Suppressor macrophage treated with lipopolysaccharide for 1 hour (primary cell): ENCODE results near the gene CCR9.
A peak's percentile ranks its signal among the peaks of the same experiment; 100 is the strongest.

ENCODE experiments used
- DNase-seq, 3 donors: peaks; one replicate each; pipeline ENCODE4 v3.0.0-alpha.2; 2020 to 2022

Gene CCR9

DNA sequence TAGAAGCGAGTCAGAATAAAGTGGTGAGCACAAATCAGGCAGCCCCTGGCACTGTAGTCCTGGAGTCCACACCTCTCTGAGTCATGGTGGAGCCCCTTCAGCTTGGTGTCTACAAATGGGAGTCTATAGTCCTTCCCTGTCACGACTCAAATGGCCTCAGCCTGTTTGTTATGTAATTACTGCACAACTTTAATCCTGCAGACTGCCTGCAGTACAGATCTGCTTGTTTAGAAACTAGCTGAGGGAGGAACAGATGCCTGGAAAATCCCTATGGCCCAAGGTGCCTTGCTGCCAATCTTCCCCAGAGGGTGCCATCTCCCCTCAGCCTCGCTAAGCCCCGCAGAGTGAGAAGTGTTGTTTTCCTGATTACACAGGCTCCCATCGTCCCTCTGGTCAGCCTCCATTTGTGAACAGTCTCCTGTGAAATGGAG, 53.0 kb downstream of the CCR9 start:
- peak; percentile 17 to 22 (median 18) for DNase-seq

DNA sequence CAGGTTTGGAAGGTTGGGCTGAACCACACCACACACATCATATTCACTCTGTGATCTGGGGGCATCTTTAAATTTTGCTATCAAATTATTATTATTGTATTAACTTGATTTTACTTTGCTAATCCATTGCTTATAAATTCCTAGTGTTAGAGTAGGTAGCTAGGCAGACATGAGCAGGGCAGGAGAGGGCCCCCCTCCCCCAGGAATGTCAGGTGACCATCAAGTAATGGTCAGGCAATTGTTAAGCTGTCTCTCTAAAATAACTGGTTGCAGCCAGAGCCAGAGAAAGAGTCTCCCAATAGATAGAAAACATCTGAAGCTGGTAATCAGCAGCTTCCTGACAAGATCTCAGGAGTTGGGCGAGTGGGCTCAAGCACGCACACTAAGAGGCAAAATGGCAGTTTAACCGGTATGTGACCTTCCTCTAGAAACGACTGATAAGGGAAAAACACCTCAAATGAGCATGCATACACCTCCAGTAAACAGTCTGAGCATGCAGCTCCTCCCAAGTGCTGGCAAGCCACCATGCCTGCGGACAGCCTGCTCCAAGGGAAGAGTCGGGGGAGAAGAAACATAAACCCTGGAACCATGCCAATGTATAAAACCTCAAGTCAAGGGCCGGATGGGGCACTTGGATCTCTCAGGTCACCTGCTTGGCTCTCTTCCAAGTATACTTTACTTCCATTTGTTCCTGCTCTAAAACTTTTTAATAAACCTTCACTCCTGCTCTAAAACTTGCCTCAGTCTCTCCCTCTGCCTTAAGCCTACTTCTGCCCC, 53.8 kb downstream of the CCR9 start:
- DNase-seq: no peak

DNA sequence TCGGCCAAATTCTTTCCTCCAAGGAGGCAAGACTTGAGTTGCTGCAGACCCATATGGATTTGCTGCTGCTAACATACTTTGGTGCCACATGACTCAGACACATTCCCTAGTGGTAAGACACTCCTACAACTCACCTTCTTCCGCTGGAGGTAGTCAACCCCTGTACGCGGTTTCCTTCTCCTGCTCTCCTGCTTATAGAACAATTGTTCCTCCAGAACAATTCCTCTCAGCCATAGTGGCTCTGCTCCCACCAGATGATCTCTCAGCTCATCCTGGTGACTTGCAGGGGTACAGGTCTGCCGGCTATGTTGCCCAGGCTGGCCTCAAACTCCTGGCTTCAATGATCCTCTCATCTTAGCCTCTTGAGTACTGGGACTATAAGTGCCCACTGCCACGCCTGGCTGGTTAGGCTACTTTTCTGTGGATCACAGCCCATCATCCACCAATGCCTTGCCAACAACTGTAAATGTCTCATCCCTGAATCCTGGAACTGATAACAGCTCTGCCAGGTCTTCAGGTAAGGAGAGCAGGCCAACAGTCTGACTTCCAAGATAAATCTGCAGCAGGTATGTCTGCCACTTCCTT, 54.5 kb downstream of the CCR9 start:
- no peak for DNase-seq

DNA sequence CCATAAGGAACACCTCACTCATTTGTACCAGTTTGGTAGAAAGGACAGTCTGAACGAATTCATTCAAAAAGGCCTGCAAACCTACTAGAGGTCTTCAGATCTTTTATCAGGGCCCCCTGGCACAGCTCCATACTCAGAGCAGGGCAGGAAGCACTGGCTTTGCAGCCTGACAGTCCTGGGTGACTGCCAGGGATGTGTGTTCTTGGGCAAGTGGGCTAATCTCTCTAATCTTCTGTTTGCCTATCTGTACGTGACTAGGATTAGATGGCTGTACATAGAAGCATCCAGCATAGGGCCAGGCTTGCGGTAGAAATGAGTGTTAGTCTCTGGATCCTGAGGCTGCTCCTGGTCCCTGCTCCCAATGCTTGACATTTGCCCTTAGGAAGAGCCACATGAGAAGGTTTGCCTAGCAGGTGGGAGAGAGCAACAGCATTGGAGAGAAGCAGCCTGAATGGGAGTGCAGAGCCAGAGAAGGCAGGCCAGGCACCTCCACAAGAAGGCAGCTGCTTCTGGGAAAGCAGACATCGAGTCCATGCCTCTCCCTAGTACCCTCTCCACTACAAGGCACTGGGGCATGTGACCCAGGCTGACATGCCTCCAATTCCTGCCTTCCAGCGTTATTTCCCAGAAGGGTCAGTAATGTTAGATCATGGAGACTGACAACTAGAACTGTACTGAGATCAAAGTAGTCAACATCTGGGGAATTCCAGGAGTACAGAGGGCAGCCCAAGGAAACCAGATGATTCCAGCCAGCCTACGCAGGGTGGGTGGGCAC, 55.9 kb downstream of the CCR9 start:
- peak in 2 of 3 donors; percentile 12 to 44 for DNase-seq

DNA sequence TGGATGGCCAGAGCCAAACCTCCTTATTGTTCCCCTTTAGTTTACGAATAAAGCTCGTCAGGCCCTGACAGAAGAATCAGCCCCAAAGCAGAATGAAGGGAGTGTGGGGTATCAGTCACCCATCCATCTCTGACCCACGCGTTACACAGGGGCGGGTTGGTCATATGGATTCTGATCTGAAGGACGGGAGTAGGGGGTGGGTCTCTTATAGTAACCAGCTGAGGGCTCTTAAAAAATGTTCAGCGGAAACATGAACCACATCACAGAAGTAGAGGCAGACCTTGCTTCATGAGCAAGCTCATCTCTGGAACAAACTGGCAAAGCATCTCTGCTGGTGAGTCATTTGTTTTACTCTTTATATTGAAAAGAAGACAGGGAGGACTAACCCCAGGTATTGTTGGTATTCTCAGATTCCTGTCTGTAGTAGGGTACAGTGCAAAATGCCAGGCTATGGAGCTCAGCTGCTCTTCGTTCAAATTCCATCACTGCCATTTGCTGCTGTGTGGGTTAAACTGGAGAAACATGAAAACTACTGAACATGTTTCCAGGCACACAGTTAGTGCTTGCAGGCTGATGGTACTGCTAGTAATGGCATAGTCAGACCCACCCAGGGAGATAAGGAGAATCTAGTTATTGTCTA, 57.0 kb downstream of the CCR9 start, which contains the start of gene CXCR6:
Gene CXCR6, plus strand, starts transcription at position 258 of the 640 bp plus-strand sequence. CDS start 3,018 bp downstream, outside the sequence.
- DNase-seq: no peak

DNA sequence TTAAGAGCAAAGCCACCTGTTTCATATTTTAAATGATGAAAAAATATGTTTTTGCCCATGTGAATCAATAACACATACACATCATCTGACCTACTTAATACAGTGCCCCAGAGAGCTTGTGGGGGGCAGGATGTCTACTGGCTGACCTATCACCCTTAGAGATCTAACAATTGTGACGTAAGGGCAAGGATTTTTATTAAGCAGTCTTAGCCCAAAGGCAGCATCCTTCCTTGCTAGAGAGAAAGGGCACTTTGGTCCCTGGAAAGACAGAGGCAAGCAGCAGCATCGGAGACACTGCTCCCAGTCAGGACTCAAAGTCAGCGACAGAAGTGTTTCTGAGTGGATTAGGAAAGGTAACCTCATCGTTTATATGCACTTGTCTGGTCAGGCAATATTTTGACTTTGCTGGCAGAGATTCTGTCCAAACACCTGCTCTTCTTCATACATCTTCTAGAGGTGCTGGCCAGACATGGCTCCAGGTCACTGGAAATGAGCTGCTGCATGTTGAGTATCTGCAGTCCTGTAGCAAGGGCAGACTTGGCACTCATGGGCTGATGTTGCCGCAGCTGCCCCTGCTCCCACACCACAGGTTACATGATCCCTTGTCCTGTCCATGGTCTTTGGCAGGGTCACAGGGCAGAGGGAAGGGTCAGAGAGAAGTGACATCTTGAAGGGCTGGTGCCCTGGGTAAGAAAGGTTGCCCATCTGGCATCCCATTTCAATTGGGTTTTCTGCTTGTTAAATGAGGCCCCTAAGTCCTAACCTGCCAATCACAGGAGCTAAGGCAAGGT, 58.7 kb downstream of the CCR9 start:
- DNase-seq: no peak

DNA sequence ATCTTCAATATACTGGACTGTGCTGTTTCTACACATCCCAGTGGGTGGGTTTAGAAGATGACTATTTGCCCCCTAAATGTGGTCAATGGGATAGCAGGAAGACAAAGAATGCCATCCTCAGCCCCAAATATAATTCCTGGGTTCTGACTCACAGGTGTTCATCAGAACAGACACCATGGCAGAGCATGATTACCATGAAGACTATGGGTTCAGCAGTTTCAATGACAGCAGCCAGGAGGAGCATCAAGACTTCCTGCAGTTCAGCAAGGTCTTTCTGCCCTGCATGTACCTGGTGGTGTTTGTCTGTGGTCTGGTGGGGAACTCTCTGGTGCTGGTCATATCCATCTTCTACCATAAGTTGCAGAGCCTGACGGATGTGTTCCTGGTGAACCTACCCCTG, 60.0 kb downstream of the CCR9 start:
- DNase-seq: no peak

DNA sequence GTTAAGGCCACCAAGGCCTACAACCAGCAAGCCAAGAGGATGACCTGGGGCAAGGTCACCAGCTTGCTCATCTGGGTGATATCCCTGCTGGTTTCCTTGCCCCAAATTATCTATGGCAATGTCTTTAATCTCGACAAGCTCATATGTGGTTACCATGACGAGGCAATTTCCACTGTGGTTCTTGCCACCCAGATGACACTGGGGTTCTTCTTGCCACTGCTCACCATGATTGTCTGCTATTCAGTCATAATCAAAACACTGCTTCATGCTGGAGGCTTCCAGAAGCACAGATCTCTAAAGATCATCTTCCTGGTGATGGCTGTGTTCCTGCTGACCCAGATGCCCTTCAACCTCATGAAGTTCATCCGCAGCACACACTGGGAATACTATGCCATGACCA, 60.5 kb downstream of the CCR9 start:
- no peak for DNase-seq

DNA sequence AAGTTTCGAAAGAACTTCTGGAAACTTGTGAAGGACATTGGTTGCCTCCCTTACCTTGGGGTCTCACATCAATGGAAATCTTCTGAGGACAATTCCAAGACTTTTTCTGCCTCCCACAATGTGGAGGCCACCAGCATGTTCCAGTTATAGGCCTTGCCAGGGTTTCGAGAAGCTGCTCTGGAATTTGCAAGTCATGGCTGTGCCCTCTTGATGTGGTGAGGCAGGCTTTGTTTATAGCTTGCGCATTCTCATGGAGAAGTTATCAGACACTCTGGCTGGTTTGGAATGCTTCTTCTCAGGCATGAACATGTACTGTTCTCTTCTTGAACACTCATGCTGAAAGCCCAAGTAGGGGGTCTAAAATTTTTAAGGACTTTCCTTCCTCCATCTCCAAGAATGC, 61.0 kb downstream of the CCR9 start:
- no peak for DNase-seq

DNA sequence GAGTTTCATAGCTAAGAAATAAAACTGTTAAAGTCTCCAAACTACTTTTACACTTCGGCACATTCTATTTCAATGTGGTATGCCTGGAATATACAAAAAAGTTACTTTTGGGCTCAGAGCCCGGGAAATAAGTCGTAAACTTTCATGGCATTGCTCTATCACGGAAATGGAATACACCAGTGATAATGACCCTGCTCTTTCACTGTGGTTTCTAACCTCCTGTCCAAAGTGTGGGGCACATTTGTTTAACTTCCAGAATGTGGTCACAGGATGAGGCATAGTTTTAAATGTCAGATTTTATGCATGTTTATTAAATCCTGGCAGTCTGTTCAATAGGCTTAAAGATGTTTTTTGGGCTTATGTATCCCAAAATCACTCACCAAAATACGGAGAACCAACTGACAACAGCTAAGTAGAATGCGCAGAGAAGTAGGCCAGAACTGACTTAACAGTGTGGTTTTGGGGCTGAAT, 62.0 kb downstream of the CCR9 start:
- no peak for DNase-seq

DNA sequence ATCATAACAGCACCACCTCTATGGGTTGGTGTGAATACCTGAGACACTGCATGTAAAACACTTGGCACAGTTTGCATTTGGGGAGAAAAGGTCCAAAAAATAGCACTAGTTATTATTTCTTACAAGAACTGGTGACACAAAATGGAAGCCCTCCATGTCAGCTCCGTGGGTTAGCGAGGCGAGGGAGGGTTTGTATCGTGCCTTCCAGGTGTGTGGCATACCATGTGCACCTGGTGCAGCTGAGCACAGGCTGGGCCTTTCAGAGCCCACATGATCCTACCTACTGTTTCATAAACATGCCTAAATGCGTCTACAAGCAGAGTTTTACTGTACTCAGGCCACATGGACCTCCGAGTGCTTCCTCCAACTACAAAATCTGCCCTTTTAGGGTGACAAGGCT, 62.5 kb downstream of the CCR9 start:
- DNase-seq: no peak

DNA sequence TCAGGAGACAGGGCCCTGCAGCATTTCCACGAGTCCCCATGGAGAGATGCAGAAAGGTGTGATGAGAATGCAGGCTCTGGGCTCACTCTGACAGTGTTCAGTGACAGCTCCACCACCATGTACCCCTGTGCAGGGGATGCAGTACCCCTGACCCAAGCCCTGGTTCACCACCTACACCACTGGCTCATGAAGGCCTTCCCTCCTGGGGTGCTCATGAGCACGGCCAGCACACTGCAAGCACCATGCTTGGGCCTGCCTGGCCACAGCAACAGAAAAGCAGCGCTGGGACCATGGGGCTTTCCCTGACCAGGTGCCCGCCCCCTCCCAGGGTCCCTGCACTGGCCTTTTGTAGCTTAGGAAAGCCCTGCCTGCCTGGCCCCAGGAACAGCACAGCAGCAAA, 63.1 kb downstream of the CCR9 start:
- DNase-seq: no peak

DNA sequence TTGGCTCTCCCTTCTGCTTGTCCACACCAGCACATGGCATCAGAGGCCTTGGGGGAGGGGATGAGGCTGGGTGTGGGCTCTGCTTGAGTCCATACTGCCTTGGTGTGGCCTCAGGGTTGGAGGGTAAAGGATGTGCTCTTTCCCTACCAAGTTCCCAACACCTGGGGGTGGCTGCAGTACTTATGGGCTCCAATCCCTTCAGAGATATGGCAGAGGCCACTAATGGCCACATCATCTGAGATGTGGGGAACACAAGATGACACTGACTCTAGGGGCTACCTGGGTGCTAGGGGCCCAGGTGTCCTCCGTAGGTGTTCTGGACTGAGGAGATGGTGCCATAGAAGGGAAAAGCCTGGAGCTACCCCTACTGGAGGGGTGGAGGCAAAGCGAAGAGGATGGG, 63.8 kb downstream of the CCR9 start:
- no peak for DNase-seq

DNA sequence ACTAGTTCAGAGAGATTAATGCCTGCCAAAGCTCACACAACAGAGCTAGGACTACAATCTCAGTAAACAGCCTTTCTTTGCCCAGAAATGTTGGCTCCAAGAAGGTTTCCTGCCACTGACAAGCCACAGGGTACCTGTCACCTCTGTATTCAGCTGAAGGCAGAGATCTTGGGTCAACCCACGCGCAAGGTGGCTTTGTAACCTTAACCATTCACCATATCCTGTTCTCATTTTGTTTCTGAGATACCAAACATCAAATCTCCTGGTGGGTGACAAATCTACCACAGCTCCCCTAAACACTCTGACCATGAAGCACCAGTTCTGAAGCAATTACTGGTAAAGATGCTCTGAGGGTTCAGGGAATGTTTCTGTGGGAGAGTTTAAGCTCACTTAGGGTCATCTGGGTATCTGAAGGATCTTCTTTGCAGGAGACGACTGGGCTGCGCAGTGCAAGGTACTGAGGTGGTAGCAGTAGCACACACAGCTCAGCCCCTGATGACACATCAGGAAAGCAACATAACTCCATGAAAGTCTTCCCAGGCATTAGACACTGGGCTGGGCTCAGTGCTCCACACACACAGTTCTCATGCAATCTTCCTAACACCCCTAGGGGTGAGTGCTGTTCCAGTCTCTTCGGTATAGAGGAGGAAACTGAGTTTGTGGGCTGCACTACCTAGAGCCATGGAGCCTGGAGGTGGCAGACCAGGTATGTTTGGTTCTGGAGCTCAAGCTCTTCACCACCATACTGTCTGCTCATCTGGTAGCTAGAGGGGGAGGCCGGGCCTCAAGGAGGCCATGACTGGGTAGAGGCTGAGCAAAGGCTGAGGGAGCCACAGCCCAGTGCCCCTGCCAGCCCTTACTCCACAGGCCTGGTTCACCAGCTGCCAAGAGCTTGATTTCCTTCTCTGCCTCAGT, 64.6 kb downstream of the CCR9 start:
- DNase-seq: no peak

DNA sequence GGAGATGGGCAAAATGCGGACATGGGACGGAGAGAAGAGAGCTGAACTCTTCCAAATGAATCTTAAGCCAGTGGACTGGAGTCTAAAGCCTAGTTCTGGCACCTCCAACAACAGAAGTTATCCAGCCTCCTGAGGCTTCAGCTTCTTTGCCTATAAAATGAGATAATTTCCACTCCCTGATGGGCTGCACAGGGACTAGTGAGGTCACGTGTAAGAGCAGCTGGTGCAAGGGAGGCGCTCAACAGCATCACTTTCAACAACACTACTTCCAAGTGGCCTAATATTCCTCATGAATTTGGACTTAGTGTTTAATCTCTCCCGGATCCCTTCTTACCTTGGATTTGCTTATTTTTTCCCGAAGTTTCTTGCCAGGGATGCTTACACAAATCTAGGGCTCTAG, 65.6 kb downstream of the CCR9 start:
- DNase-seq: no peak

DNA sequence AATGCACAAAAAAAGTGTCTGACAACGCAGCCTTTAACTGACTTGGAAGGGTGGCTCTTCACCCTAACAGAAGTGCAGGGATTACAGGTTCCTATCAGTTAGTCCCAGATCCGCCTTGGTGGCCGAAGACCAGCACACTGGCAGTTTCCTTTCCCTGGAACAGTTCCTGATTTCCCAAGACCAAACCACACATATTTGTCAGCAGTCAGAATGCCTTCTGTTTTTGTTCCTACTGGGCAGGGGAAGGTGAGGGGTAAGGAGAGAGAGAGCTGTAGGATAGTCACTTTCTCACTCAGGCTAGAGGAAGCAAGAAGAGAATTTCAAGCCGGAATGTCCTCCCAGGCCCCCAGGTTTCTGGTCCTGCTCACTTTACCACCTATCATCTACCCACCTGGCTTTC, 66.1 kb downstream of the CCR9 start:
- DNase-seq: no peak
